HepG2 (cell line): ENCODE data around the gene SLC6A6. TPM values are rescaled to one million over a fixed set of nuclear protein-coding genes. Genes with fewer than 3 reads are reported as not detected.
"Not testable (repeated sequence)": the region's sequence is repeated elsewhere in the genome, so short reads cannot be mapped to it uniquely, and the experiment has no call there.

Source experiments
- ATAC-seq: fragments of 200-7000 bp; cut with Tn5 transposase; 3 replicates; pipeline ENCODE4 v1.9.1; 2020; ENCODE audit warnings: mild to moderate bottlenecking, moderate library complexity
- BruUV-seq: library from RNA; stranded (reverse); fragments of 400-500 nt; replicated peaks from 2 replicates; lab custom pipeline; 2021; lab: Mats Ljungman, UMichigan
- CTCF ChIA-PET: fragments of 300-600 bp; formaldehyde crosslinking; extraction: SDS; loops from one replicate; lab custom pipeline; 2021; ENCODE audit warnings: low total read pairs, inconsistent platforms, low intra/inter-chr PET ratio; lab: Yijun Ruan, JAX
- POLR2A ChIA-PET: fragments of 350-600 bp; sonication (Branson Sonifier 250); formaldehyde crosslinking; loops from one replicate; lab custom pipeline; 2020; ENCODE audit warnings: antibody characterized with exemption, inconsistent platforms; lab: Yijun Ruan, JAX
- DNase-seq: peaks from one replicate; pipeline ENCODE4 v3.0.0-alpha.2; 2015; ENCODE audit warnings: low spot score
- FAIRE-seq: peaks from 3 replicates; lab custom pipeline; 2011; peaks lifted over from hg19 to GRCh38; lab: Jason Lieb, UNC
- H2AFZ ChIP-seq: one replicate; pipeline ENCODE4 v1.6.1; 2011; ENCODE audit warnings: low read length, inconsistent platforms
- H3K27ac ChIP-seq: fragments of 300-600 bp; 3 replicates; pipeline ENCODE4 v1.8.0; 2011; ENCODE audit warnings: mixed run types, mild to moderate bottlenecking, mixed read lengths, low read length, inconsistent platforms; ENCODE audit not compliant: insufficient read depth; ENCODE audit errors: extremely low read length
- H3K27me3 ChIP-seq, 2 experiments: fragments of 200-600 bp in 1 of 2; 2 replicates in 1 of 2; 3 replicates in 1 of 2; pipeline versions ENCODE4 v1.6.0 to v1.8.0; 2011; ENCODE audit warnings: low read length in 2 of 2, mild to moderate bottlenecking in 2 of 2, moderate library complexity in 2 of 2, inconsistent platforms in 1 of 2; ENCODE audit not compliant: insufficient read depth in 2 of 2, control insufficient read depth in 1 of 2
- H3K36me3 ChIP-seq, 2 experiments: fragments of 200-600 bp in 1 of 2; replicated peaks in 1 of 2; 2 replicates in 1 of 2; 3 replicates in 1 of 2; pipeline versions ENCODE4 v1.5.1 to v1.8.0; 2011; ENCODE audit warnings: low read length in 2 of 2, inconsistent platforms in 1 of 2; ENCODE audit not compliant: insufficient read depth in 2 of 2, control insufficient read depth in 1 of 2
- H3K4me1 ChIP-seq: 2 replicates; pipeline ENCODE4 v1.5.1; 2012; ENCODE audit warnings: low read length, inconsistent platforms; ENCODE audit not compliant: insufficient read depth
- H3K4me2 ChIP-seq: 2 replicates; pipeline ENCODE4 v1.6.0; 2011; ENCODE audit warnings: low read depth, low read length, inconsistent platforms
- H3K4me3 ChIP-seq, 3 experiments: fragments of 200-600 bp in 1 of 3; sonication (generic), shearing (Covaris generic) in 1 of 3; replicated peaks in 1 of 3; 2 replicates each; pipeline ENCODE4 v1.5.1; 2011 to 2016; ENCODE audit warnings: low read length in 3 of 3, inconsistent platforms in 2 of 3, low read depth in 2 of 3, mild to moderate bottlenecking in 2 of 3, control low read depth in 1 of 3, mixed read lengths in 1 of 3; ENCODE audit not compliant: insufficient read depth in 1 of 3
- H3K79me2 ChIP-seq: one replicate; pipeline ENCODE4 v1.6.1; 2011; ENCODE audit warnings: low read length, inconsistent platforms; ENCODE audit not compliant: insufficient read depth
- H3K9ac ChIP-seq: 2 replicates; pipeline ENCODE4 v1.6.0; 2011; ENCODE audit warnings: mild to moderate bottlenecking, low read depth, low read length, inconsistent platforms; ENCODE audit not compliant: insufficient read depth
- H3K9me3 ChIP-seq: 2 replicates; pipeline ENCODE4 v1.5.1; 2012; ENCODE audit warnings: mild to moderate bottlenecking, low read length
- H4K20me1 ChIP-seq: 2 replicates; pipeline ENCODE4 v1.6.0; 2011; ENCODE audit warnings: inconsistent platforms, mild to moderate bottlenecking, low read length, moderate library complexity; ENCODE audit not compliant: insufficient read depth
- NAIF1 ChIP-seq: sonication (generic); formaldehyde crosslinking; IDR thresholded peaks from 2 replicates; pipeline ENCODE4 v1.5.0; 2020; ENCODE audit warnings: mild to moderate bottlenecking, missing genetic modification reagents, borderline replicate concordance
- ZNF343 ChIP-seq: sonication (generic); formaldehyde crosslinking; IDR thresholded peaks from 2 replicates; pipeline ENCODE4 v1.4.0; 2020; ENCODE audit warnings: mild to moderate bottlenecking, missing genetic modification reagents
- ZNF629 ChIP-seq: sonication (generic); formaldehyde crosslinking; conservative IDR thresholded peaks from 2 replicates; pipeline ENCODE4 v1.5.0; 2020; ENCODE audit warnings: missing genetic modification reagents
- WGBS: methylation state at CpG from one replicate; pipeline ENCODE4 v1.1.6; 2017; ENCODE audit warnings: low lambda C conversion rate; 5-methylcytosine and 5-hydroxymethylcytosine counted together
- in situ Hi-C: cut with HindIII; loops from 2 replicates; pipeline ENCODE4 v1.10.0; 2017; ENCODE audit warnings: low pct_unique_long_range_greater_than_20kb; ENCODE audit not compliant: extremely low pct_ligation_motif_present
- intact Hi-C: fragments of 100-400 bp; cut with micrococcal nuclease; formaldehyde crosslinking; loops from one replicate; pipeline ENCODE4 v1.10.0; 2022; ENCODE audit not compliant: unreplicated experiment
- polyA plus RNA-seq, 8 experiments: library from polyadenylated mRNA; depleted of rRNA in 3 of 8; stranded (reverse) in 7 of 8; unstranded in 1 of 8; fragments of >200 nt; fragmentation: Illumina TruSeq in 4 of 8; extraction: Trizol in 4 of 8; gene quantifications; 2 replicates each; pipeline versions ENCODE4 v1.2.1 to v1.2.3, GENCODE V29; 2011 to 2016; ENCODE audit warnings: low read depth in 4 of 8, missing spikeins in 1 of 8, mixed read lengths in 1 of 8; ENCODE audit not compliant: insufficient read depth in 1 of 8
- total RNA-seq, 5 experiments: library from RNA; depleted of rRNA; stranded (reverse); fragments of >200 nt; fragmentation: Illumina TruSeq; extraction: Trizol; gene quantifications; 2 replicates each; pipeline ENCODE4 v1.2.3, GENCODE V29; 2016; ENCODE audit warnings: low read depth in 1 of 5

The SLC6A6 gene
- total and polyA plus RNA-seq, 2 of the 13 experiments (the other 11 are each of a cell fraction or from before 2014, with no cell fraction given): 14.1 to 20.7 TPM

DNA sequence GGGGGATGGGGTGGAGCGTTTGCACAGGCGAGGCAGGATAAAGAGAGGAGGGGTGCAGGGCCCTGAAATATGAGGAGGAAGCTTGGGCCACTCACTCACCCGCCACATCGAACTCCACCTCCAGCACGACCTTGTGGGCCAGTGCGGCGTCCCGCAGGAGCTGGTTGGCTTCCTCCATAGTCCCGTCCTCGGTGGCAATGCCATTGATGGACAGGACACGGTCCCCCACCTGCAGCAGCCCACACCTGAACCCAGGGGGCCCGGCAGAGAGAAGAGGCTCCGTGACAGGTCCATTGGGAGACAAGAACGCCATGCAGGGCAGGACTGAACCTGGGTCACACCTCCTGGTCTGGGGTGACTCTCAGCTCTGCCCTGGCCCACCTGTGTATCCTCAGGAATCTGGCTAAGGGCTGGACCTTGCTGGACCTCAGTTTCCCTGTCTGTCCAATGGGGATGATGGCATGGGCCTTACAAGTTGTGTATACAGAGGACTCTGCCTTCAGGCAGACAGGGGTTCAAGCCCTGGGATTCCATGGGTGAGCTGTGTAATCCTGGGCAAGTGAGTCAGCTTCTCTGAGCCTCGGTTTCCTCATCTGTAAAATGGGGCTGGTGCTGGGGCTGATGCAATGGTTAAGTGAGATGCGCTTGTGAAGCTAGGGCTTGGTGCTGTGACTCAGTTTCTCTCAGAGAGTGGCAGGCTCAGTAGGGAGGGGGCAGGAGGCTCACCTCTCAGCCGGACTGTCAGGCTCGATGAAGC is 111.3 kb downstream of the SLC6A6 start:
- POLR2A ChIA-PET: no interaction called here
- intact Hi-C loops: no loop called here
- H3K4me3 ChIP-seq: no peak overlapping the region
- ATAC-seq (no peak), FAIRE-seq (no peak), DNase-seq (no peak)
- H3K27ac ChIP-seq: no peak overlapping the region
- no peaks in the 10 kb centered on the region for H3K4me1 ChIP-seq
- H3K9me3 ChIP-seq: no peaks in the 10 kb centered on the region
- CTCF ChIA-PET: no interaction called here
- in situ Hi-C loops: loop anchor here (5.0 kb wide), 1 partner anchor 34 kb away; no protein-coding TSS in a partner anchor
- no TSS peak for BruUV-seq
- H3K36me3 ChIP-seq: no peaks in the 10 kb centered on the region
- no peak overlapping the region for H3K4me2 ChIP-seq
- no peaks in the 10 kb centered on the region for H3K79me2 ChIP-seq
- no peak overlapping the region for H3K9ac ChIP-seq
- no peaks in the 10 kb centered on the region for H4K20me1 ChIP-seq
- H3K27me3 ChIP-seq: peaks cover 6 to 20% of the 10 kb centered on the region in 2 experiments; a peak in 3 of 5 replicates
- TF ChIP-seq NAIF1 (CRISPR knock-in tag): no peak
- TF ChIP-seq ZNF629: 0 out of 2 replicates have a peak, but pooled peaks have one; percentile 14
- no peak overlapping the region for H2AFZ ChIP-seq
- WGBS: 40% methylated on average over 18 of the region's 18 CpGs

DNA sequence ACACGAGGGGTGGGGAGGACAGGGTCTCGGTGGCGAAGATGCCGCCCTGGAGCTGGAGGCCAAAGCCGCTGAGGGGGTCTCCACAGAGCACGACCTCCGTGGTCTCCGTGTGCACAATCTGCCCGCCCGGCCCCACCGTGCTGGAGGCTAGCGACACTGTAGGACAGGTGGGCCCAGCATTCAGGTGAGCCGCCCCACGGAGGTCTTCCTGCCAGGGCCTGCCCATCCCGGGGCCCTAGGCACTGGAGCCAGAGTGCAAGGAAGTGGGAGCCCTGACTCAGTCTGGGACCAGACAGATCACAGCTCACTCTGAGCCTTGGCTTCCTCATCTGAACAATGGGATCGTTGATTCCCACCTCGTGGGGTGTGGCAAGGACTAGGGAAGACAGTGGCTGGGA is 111.9 kb downstream of the SLC6A6 start:
- no TSS peak for BruUV-seq
- no peak for ATAC-seq
- in situ Hi-C loops: loop anchor here (5.0 kb wide), 1 partner anchor 33 kb away; no protein-coding TSS in a partner anchor
- Histone ChIP-seq H4K20me1 (no peaks in the 10 kb centered on the region), H3K9ac (no peak overlapping the region), H3K4me2 (no peak overlapping the region), H2AFZ (no peak overlapping the region), H3K4me3 (no peak overlapping the region), H3K79me2 (no peaks in the 10 kb centered on the region), H3K4me1 (no peaks in the 10 kb centered on the region), H3K27ac (no peak overlapping the region), H3K36me3 (no peaks in the 10 kb centered on the region), H3K27me3 (peaks cover 8 to 20% of the 10 kb centered on the region in 2 experiments; a peak in 3 of 5 replicates), H3K9me3 (no peaks in the 10 kb centered on the region)
- DNase-seq: no peak
- ChIA-PET POLR2A (no interaction called here), CTCF (no interaction called here)
- no peak for FAIRE-seq
- intact Hi-C loops: no loop called here
- WGBS: 49% methylated on average over 13 of the region's 17 CpGs
- no peak for TF ChIP-seq ZNF343 (CRISPR knock-in tag)
- TF ChIP-seq ZNF629: 0 out of 2 replicates have a peak, but pooled peaks have one; percentile 7

DNA sequence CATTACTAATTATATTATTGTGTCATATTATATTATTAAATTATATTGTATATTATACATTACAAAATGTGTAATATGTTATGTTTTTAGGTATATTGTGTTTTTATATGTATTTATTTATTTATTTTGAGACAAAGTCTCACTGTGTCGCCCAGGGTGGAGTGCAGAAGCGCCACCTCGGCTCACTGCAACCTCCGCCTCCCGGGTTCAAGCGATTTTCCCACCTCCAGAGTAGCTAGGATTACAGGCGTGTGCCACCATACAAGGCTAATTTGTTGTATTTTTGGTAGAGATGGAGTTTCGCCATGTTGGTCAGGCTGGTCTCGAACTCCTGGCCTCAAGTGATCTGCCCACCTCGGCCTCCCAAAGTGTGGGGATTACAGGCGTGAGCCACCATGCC is 113.1 kb downstream of the SLC6A6 start:
- H3K9me3 ChIP-seq, ATAC-seq, FAIRE-seq, H2AFZ ChIP-seq, H3K4me3 ChIP-seq, H3K4me2 ChIP-seq, in situ Hi-C loops, H3K4me1 ChIP-seq, H3K36me3 ChIP-seq, DNase-seq, CTCF ChIA-PET, H3K9ac ChIP-seq, H3K79me2 ChIP-seq, intact Hi-C loops, H4K20me1 ChIP-seq, BruUV-seq, H3K27ac ChIP-seq, POLR2A ChIA-PET: not testable (repeated sequence)
- WGBS: 50% methylated on average over 11 of the region's 11 CpGs
- peaks cover 8 to 19% of the 10 kb centered on the region in 2 experiments; a peak in 3 of 5 replicates for H3K27me3 ChIP-seq
